Measurements from ENCODE around the gene GRSF1.
"Not testable (repeated sequence)": the region's sequence is repeated elsewhere in the genome, so short reads cannot be mapped to it uniquely, and the experiment has no call there.

The GRSF1 gene

DNA sequence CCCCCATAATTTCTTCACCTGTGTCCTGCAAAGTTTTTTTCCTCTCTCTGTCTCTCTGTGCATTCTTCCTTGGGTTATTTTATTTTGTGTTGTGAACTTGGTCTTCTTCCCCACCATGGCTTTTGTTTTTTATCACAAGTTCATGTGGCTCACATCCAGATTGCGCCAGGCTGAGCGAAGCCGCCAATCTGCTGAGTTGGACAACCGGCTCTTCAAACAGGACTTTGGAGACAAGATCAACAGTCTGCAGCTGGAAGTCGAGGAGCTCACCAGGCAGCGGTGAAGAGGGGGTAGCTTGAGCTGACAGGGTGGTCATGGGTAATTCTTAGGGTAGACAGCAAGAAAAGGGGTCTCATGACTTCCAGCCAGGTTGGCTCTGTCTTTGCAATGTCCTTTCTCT is 46.1 kb downstream of the GRSF1 start:
- no peaks in the 10 kb centered on the region for H3K9me3 ChIP-seq (ENCODE audit: control insufficient read depth in 1 of 2, low read length in 2 of 2)
- H3K27ac ChIP-seq (ENCODE audit: low read length): no peak overlapping the region
- no peaks in the 10 kb centered on the region for H3K4me1 ChIP-seq (ENCODE audit: control insufficient read depth in 1 of 2, insufficient read depth in 2 of 2, low read length in 2 of 2)
- peaks cover 26 to 72% of the 10 kb centered on the region in 2 donors for H3K36me3 ChIP-seq (ENCODE audit: control insufficient read depth in 1 of 2, insufficient read depth in 2 of 2, low read length in 2 of 2)
- no peak overlapping the region for H3K4me3 ChIP-seq (ENCODE audit: low read depth in 1 of 2, low read length in 2 of 2)
- no peaks in the 10 kb centered on the region for H3K27me3 ChIP-seq (ENCODE audit: low read depth, low read length)

DNA sequence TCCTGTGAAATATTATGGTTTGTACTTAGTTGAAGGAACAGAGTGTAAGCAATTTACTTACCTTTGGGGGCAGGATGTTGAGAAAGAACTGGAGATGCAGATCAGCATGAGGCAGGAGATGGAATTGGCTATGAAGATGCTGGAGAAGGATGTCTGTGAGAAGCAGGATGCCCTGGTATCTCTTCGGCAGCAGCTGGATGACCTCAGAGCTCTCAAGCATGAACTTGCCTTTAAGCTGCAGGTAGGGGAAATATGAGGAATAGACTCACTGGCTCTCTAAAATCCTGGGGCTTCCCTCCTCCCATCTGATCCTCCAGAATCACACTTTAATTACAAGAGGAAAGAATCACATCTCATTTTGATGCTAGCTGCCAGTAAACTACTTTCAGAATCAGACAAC is 51.0 kb downstream of the GRSF1 start:
- Histone ChIP-seq H3K9me3 (ENCODE audit: control insufficient read depth in 1 of 2, low read length in 2 of 2) (no peaks in the 10 kb centered on the region), H3K36me3 (ENCODE audit: control insufficient read depth in 1 of 2, insufficient read depth in 2 of 2, low read length in 2 of 2) (peaks cover 23 to 54% of the 10 kb centered on the region in 2 donors), H3K27me3 (ENCODE audit: low read depth, low read length) (no peaks in the 10 kb centered on the region), H3K4me1 (ENCODE audit: control insufficient read depth in 1 of 2, insufficient read depth in 2 of 2, low read length in 2 of 2) (no peaks in the 10 kb centered on the region), H3K4me3 (ENCODE audit: low read depth in 1 of 2, low read length in 2 of 2) (no peak overlapping the region), H3K27ac (ENCODE audit: low read length) (no peak overlapping the region)

DNA sequence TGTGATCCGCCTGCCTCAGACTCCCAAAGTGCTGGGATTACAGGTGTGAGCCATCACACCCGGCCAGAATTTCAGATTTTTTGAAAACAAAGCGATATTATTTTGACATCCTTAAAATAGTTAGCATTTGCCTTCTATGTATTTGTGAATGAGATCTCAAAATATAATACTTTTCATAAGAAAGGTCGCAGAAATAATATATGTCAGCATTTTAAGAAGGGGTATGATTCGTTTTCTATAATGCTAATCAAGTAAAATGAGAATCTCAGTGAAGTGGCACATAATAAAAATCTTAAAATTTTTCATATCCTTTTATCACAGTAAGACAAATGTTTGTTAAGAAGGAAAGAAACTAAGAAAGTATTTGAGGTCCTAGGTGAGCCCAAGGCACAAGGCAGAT is 52.2 kb downstream of the GRSF1 start:
- Histone ChIP-seq H3K27me3 (ENCODE audit: low read depth, low read length) (no peaks in the 10 kb centered on the region), H3K4me1 (ENCODE audit: control insufficient read depth in 1 of 2, insufficient read depth in 2 of 2, low read length in 2 of 2) (no peaks in the 10 kb centered on the region), H3K9me3 (ENCODE audit: control insufficient read depth in 1 of 2, low read length in 2 of 2) (no peaks in the 10 kb centered on the region), H3K36me3 (ENCODE audit: control insufficient read depth in 1 of 2, insufficient read depth in 2 of 2, low read length in 2 of 2) (peaks cover 28 to 49% of the 10 kb centered on the region in 2 donors), H3K27ac (ENCODE audit: low read length) (no peak overlapping the region), H3K4me3 (ENCODE audit: low read depth in 1 of 2, low read length in 2 of 2) (no peak overlapping the region)

DNA sequence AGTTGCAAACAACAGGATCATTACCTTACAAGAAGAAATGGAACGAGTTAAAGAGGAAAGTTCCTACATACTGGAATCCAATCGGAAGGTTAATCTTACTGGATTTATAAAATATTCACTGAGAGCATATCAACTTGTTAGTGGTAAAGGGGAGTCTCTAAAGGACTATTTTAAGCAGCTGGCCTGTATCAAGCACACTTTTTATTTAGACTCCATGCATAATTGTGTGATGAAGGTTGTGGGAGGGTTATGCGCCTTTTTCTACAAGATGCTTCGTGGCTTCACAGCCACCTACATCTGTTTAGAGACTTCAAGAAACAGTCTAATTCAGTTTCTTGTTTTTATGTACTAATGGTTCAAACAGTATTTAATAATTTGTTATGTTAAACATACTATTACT is 56.6 kb downstream of the GRSF1 start:
- peaks cover 0 to 6% of the 10 kb centered on the region in 2 donors for H3K4me1 ChIP-seq (ENCODE audit: control insufficient read depth in 1 of 2, insufficient read depth in 2 of 2, low read length in 2 of 2)
- peaks cover 9 to 33% of the 10 kb centered on the region in 2 donors for H3K36me3 ChIP-seq (ENCODE audit: control insufficient read depth in 1 of 2, insufficient read depth in 2 of 2, low read length in 2 of 2)
- no peaks in the 10 kb centered on the region for H3K27me3 ChIP-seq (ENCODE audit: low read depth, low read length)
- H3K9me3 ChIP-seq (ENCODE audit: control insufficient read depth in 1 of 2, low read length in 2 of 2): no peaks in the 10 kb centered on the region
- no peak overlapping the region for H3K4me3 ChIP-seq (ENCODE audit: low read depth in 1 of 2, low read length in 2 of 2)
- no peak overlapping the region for H3K27ac ChIP-seq (ENCODE audit: low read length)

DNA sequence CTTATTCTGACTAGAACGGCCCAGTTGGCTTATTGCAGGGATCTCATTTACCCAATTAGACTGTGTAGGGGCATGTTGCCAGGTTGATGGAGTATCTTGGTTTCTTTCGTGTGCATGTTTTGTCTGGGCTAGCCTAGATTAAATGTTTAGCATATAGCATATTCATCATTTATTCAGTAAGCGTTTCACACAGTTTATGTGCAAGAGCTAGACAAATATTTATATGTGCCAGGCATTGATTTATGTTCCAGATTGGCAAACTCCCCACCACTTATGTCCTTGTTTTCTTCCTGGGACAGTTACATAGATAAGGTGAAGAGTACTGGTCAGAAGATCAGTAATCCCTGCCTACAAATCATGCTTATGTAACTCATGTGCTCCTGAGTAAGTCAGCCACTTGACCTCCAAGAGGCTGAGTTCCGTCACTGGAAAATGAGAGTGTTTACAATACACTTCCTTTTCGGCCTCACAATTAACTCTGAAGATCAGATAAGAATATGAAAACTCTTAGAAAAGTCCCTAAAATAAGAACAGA is 60.7 kb downstream of the GRSF1 start:
- peaks cover 13 to 21% of the 10 kb centered on the region in 2 donors for H3K36me3 ChIP-seq (ENCODE audit: control insufficient read depth in 1 of 2, insufficient read depth in 2 of 2, low read length in 2 of 2)
- H3K27me3 ChIP-seq (ENCODE audit: low read depth, low read length): no peaks in the 10 kb centered on the region
- no peak overlapping the region for H3K4me3 ChIP-seq (ENCODE audit: low read depth in 1 of 2, low read length in 2 of 2)
- H3K9me3 ChIP-seq (ENCODE audit: control insufficient read depth in 1 of 2, low read length in 2 of 2): no peaks in the 10 kb centered on the region
- H3K4me1 ChIP-seq (ENCODE audit: control insufficient read depth in 1 of 2, insufficient read depth in 2 of 2, low read length in 2 of 2): peaks cover 0 to 6% of the 10 kb centered on the region in 2 donors
- H3K27ac ChIP-seq (ENCODE audit: low read length): no peak overlapping the region

DNA sequence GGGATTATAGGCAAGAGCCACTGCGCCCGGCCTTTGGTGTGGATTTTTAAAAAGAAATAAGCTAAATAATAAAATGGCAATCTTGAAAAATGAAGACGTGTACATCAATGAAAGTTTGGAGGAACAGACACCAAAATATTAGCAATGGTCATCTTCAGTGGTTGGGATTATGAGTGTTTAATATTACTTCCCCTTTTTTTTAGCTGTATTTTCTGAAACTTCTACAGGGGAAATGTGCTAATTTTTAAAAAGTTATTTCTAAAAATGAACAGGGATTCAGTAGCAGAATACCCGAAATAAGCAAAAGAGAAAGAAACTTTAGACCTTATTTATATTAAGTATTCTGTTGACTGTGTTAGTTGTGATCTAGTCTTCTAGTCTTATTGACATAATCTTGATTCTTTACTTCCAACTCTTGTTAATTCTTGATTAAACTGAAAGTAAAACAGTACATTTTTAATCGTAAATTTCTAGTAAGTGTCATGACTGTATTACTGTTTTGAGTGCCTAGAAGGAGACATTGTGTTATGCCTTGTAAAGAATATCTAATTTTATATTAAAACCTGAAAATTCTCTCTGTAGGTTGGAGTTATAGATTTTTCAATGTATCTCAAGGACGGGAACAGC is 66.6 kb downstream of the GRSF1 start:
- H3K9me3 ChIP-seq (ENCODE audit: control insufficient read depth in 1 of 2, low read length in 2 of 2): no peaks in the 10 kb centered on the region
- no peak overlapping the region for H3K4me3 ChIP-seq (ENCODE audit: low read depth in 1 of 2, low read length in 2 of 2)
- no peaks in the 10 kb centered on the region for H3K4me1 ChIP-seq (ENCODE audit: control insufficient read depth in 1 of 2, insufficient read depth in 2 of 2, low read length in 2 of 2)
- H3K27me3 ChIP-seq (ENCODE audit: low read depth, low read length): no peaks in the 10 kb centered on the region
- H3K27ac ChIP-seq (ENCODE audit: low read length): no peak overlapping the region
- peaks cover 16 to 33% of the 10 kb centered on the region in 2 donors for H3K36me3 ChIP-seq (ENCODE audit: control insufficient read depth in 1 of 2, insufficient read depth in 2 of 2, low read length in 2 of 2)

DNA sequence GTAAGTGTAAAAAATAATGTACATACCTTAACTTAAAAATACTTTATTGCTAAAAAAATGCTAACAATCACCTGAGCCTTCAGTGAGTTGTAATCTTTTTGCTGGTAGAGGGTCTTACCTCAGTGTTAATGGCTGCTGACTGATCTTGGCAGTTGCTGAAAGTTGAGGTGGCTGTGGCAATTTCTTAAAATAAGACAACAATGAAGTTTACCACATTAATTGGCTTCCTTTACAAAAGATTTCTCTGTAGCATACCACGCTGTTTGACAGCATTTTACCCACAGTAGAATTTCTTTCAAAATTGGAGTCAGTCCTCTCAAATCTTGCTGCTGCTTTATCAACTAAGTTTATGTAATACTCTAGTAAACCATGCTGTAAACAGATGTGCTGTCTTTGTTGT is 70.3 kb downstream of the GRSF1 start:
- not testable (repeated sequence) for H3K9me3 ChIP-seq (ENCODE audit: control insufficient read depth in 1 of 2, low read length in 2 of 2); H3K4me1 ChIP-seq (ENCODE audit: control insufficient read depth in 1 of 2, insufficient read depth in 2 of 2, low read length in 2 of 2); H3K27ac ChIP-seq (ENCODE audit: low read length); H3K4me3 ChIP-seq (ENCODE audit: low read depth in 1 of 2, low read length in 2 of 2); H3K27me3 ChIP-seq (ENCODE audit: low read depth, low read length)
- H3K36me3 ChIP-seq (ENCODE audit: control insufficient read depth in 1 of 2, insufficient read depth in 2 of 2, low read length in 2 of 2): peaks cover 16 to 40% of the 10 kb centered on the region in 2 donors

DNA sequence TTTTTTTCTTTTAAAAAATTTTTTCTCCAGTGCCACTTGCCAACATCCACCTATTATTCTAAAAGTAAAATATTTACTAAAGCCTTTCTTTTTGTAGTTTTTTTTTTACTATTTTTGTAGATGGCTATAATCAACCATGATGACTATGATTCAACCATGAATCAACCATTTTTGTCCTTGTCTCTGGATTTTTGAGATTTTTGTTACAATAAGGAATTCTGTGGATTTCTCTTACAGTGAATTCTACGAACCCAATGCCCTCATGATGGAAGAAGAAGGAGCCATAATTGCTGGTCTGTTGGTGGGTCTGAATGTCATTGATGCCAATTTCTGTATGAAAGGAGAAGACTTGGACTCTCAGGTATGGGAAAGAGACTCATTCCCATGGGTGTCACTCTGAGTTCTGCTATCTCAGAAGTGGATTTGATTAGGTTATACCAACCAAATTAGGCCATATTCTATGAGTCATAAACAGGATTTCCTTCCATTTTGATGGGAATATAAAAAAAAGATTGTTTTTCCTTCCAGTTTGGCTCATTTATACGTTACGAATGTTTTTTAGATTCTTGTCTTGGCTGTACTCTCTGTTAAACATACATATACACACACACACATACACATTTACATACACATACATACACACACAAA is 71.3 kb downstream of the GRSF1 start:
- no peaks in the 10 kb centered on the region for H3K27me3 ChIP-seq (ENCODE audit: low read depth, low read length)

More for the DNA sequence above, 71.3 kb downstream of the GRSF1 start:
- H3K4me1 ChIP-seq (ENCODE audit: control insufficient read depth in 1 of 2, insufficient read depth in 2 of 2, low read length in 2 of 2): no peaks in the 10 kb centered on the region
- H3K36me3 ChIP-seq (ENCODE audit: control insufficient read depth in 1 of 2, insufficient read depth in 2 of 2, low read length in 2 of 2): peaks cover 16 to 50% of the 10 kb centered on the region in 2 donors
- no peak overlapping the region for H3K27ac ChIP-seq (ENCODE audit: low read length)
- no peak overlapping the region for H3K4me3 ChIP-seq (ENCODE audit: low read depth in 1 of 2, low read length in 2 of 2)
- no peaks in the 10 kb centered on the region for H3K9me3 ChIP-seq (ENCODE audit: control insufficient read depth in 1 of 2, low read length in 2 of 2)
